K562 (cell line): ENCODE measurements around the gene SERAC1. TPM values are rescaled to one million over a fixed set of nuclear protein-coding genes. Genes with fewer than 3 reads are reported as not detected.

Experiments
- ATAC-seq: fragments of 200-7000 bp; cut with Tn5 transposase; 3 replicates; pipeline ENCODE4 v1.9.1; 2020; ENCODE audit warnings: moderate library complexity
- BruUV-seq: library from RNA; stranded (reverse); fragments of 400-500 nt; replicated peaks from 2 replicates; lab custom pipeline; 2021; lab: Mats Ljungman, UMichigan
- CTCF ChIA-PET: fragments of 300-600 bp; formaldehyde crosslinking; extraction: SDS; loops from one replicate; lab custom pipeline; 2021; ENCODE audit warnings: low intra/inter-chr PET ratio; lab: Yijun Ruan, JAX
- POLR2A ChIA-PET: fragments of 300-600, 350-650 bp; sonication (Branson Sonifier 250); formaldehyde crosslinking; extraction: SDS; loops from one replicate; lab custom pipeline; 2021; ENCODE audit warnings: antibody characterized with exemption, inconsistent platforms; lab: Yijun Ruan, JAX
- DNase-seq, 4 experiments: peaks; one replicate each; pipeline versions ENCODE4 v3.0.0 to v3.0.0-alpha.2; 2011 to 2018; ENCODE audit warnings: low spot score in 3 of 4, mixed read lengths in 3 of 4; ENCODE audit errors: extremely low read depth in 1 of 4
- FAIRE-seq: peaks from 2 replicates; lab custom pipeline; 2011; peaks lifted over from hg19 to GRCh38; lab: Jason Lieb, UNC
- H2AFZ ChIP-seq: 2 replicates; pipeline ENCODE4 v1.6.0; 2011; ENCODE audit warnings: low read depth, low read length, control low read depth, inconsistent platforms
- H3K27ac ChIP-seq: fragments of 200-600 bp; 3 replicates; pipeline ENCODE4 v1.8.0; 2011; ENCODE audit warnings: low read depth, mild to moderate bottlenecking, control low read depth, inconsistent platforms, low read length, moderate library complexity, mixed read lengths; ENCODE audit errors: extremely low read depth
- H3K27me3 ChIP-seq, 2 experiments: fragments of 300-600 bp in 1 of 2; 2 replicates in 1 of 2; 3 replicates in 1 of 2; pipeline versions ENCODE4 v1.6.0 to v1.8.0; 2011; ENCODE audit warnings: inconsistent platforms in 2 of 2, low read length in 2 of 2, mild to moderate bottlenecking in 1 of 2, mixed read lengths in 1 of 2, moderate library complexity in 1 of 2; ENCODE audit not compliant: control insufficient read depth in 2 of 2, insufficient read depth in 2 of 2
- H3K36me3 ChIP-seq: fragments of 300-600 bp; 3 replicates; pipeline ENCODE4 v1.8.0; 2011; ENCODE audit warnings: mild to moderate bottlenecking, low read length, inconsistent platforms; ENCODE audit not compliant: control insufficient read depth, insufficient read depth
- H3K4me1 ChIP-seq, 2 experiments: fragments of 200-600 bp in 1 of 2; replicated peaks in 1 of 2; 2 replicates in 1 of 2; 3 replicates in 1 of 2; pipeline versions ENCODE4 v1.5.1 to v1.8.0; 2011; ENCODE audit warnings: inconsistent platforms in 2 of 2, low read length in 2 of 2, mild to moderate bottlenecking in 1 of 2, mixed read lengths in 1 of 2, moderate library complexity in 1 of 2; ENCODE audit not compliant: control insufficient read depth in 2 of 2, insufficient read depth in 2 of 2
- H3K4me2 ChIP-seq: 2 replicates; pipeline ENCODE4 v1.6.1; 2011; ENCODE audit warnings: low read length, control low read depth, inconsistent platforms, mixed read lengths; ENCODE audit not compliant: insufficient read depth
- H3K4me3 ChIP-seq: fragments of 200-600 bp; sonication (generic), shearing (Covaris generic); 2 replicates; pipeline ENCODE4 v1.5.1; 2016; ENCODE audit warnings: control low read depth, inconsistent platforms
- H3K79me2 ChIP-seq: fragments of 200-600 bp; 3 replicates; pipeline ENCODE4 v1.8.0; 2011; ENCODE audit warnings: low read length, inconsistent platforms; ENCODE audit not compliant: control insufficient read depth, insufficient read depth
- H3K9ac ChIP-seq, 2 experiments: 2 replicates each; pipeline versions ENCODE4 v1.6.0 to v1.6.1; 2011; ENCODE audit warnings: low read depth in 2 of 2, low read length in 2 of 2, control low read depth in 1 of 2, inconsistent platforms in 1 of 2, mild to moderate bottlenecking in 1 of 2, mixed read lengths in 1 of 2; ENCODE audit not compliant: insufficient read depth in 1 of 2
- H3K9me1 ChIP-seq: one replicate; pipeline ENCODE4 v1.6.0; 2011; ENCODE audit warnings: inconsistent platforms, mild to moderate bottlenecking, low read length, moderate library complexity; ENCODE audit not compliant: control insufficient read depth, insufficient read depth
- H3K9me3 ChIP-seq: replicated peaks from 2 replicates; pipeline ENCODE4 v1.5.1; 2011; ENCODE audit warnings: low read depth, low read length, inconsistent platforms; ENCODE audit not compliant: control insufficient read depth, insufficient read depth
- H4K20me1 ChIP-seq: replicated peaks from 2 replicates; pipeline ENCODE4 v1.6.1; 2011; ENCODE audit warnings: low read length, inconsistent platforms, mixed read lengths; ENCODE audit not compliant: control insufficient read depth, insufficient read depth
- AFF1 ChIP-seq, 2 experiments: fragments of 450-650 bp; IDR thresholded peaks; 2 replicates each; pipeline ENCODE4 v1.6.1; 2018; ENCODE audit warnings: mild to moderate bottlenecking in 2 of 2, low read depth in 1 of 2; ENCODE audit not compliant: partially characterized antibody in 2 of 2
- ARID3A ChIP-seq: IDR thresholded peaks from 2 replicates; pipeline ENCODE4 v1.6.1; 2012; ENCODE audit warnings: low read depth, low read length, improper control_type of control experiment, borderline replicate concordance
- ARID4B ChIP-seq: sonication (generic); formaldehyde crosslinking; IDR thresholded peaks from 2 replicates; pipeline ENCODE4 v1.8.0; 2022; ENCODE audit warnings: mild to moderate bottlenecking, missing genetic modification reagents
- GTF2B ChIP-seq: IDR thresholded peaks from 2 replicates; pipeline ENCODE4 v1.6.1; 2011; ENCODE audit not compliant: insufficient read length; ENCODE audit errors: extremely low read depth
- MIER1 ChIP-seq: fragments of 450-650 bp; IDR thresholded peaks from 2 replicates; pipeline ENCODE4 v1.6.1; 2016; ENCODE audit warnings: antibody characterized with exemption, mild to moderate bottlenecking, low read depth
- SRSF3 ChIP-seq: fragments of 200-400 bp; formaldehyde crosslinking; IDR thresholded peaks from 2 replicates; pipeline ENCODE4 v1.6.1; 2016; ENCODE audit warnings: mild to moderate bottlenecking, low read length, moderate library complexity; ENCODE audit not compliant: insufficient read depth
- TRIM28 ChIP-seq: fragments of 450-650 bp; IDR thresholded peaks from 2 replicates; pipeline ENCODE4 v1.6.1; 2017
- ZNF239 ChIP-seq: fragments of 250-450 bp; sonication (Bioruptor Pico); IDR thresholded peaks from 2 replicates; pipeline ENCODE4 v1.4.0; 2020; ENCODE audit warnings: mild to moderate bottlenecking
- WGBS: fragments of 100-300 bp; shearing (Covaris generic); methylation state at CpG from one replicate; pipeline ENCODE4 v1.1.6; 2016; ENCODE audit warnings: low coverage, mixed read lengths; ENCODE audit not compliant: insufficient coverage; ENCODE audit errors: missing lambda C conversion rate; 5-methylcytosine and 5-hydroxymethylcytosine counted together
- in situ Hi-C: fragments of 300-500 bp; cut with MboI; formaldehyde crosslinking; loops from 4 replicates; pipeline ENCODE4 v1.15.0; 2018; ENCODE audit warnings: inconsistent platforms, mixed read lengths
- intact Hi-C: fragments of 100-400 bp; cut with micrococcal nuclease; formaldehyde crosslinking; loops from 2 replicates; pipeline ENCODE4 v1.14.2; 2022
- polyA plus RNA-seq, 8 experiments: library from polyadenylated mRNA; depleted of rRNA in 4 of 8; stranded (reverse) in 5 of 8; unstranded in 3 of 8; fragments of >200 nt; fragmentation: Nextera tagmentation in 2 of 8; fragmentation: Illumina TruSeq in 1 of 8; extraction: Ambion mirVana in 2 of 8; extraction: Trizol in 1 of 8; gene quantifications; 2 replicates each; pipeline versions ENCODE4 v1.2.1 to v1.2.3, GENCODE V29; 2011 to 2014; ENCODE audit warnings: inconsistent platforms in 1 of 8, missing spikeins in 1 of 8
- total RNA-seq, 7 experiments: library from RNA; depleted of rRNA in 6 of 7; stranded (reverse); fragments of >200 nt in 6 of 7; fragmentation: Illumina TruSeq in 2 of 7; extraction: Trizol in 2 of 7; gene quantifications; 2 replicates each; pipeline versions ENCODE4 v1.2.1 to v1.2.3, GENCODE V29; 2011 to 2021; ENCODE audit warnings: low replicate concordance in 1 of 7

The SERAC1 gene
- total and polyA plus RNA-seq, 9 of the 15 experiments (the other 6 are each of a cell fraction or from before 2014, with no cell fraction given): 1.8 to 6.2 (median 2.8) TPM

GRCh38 chr6:158083455-158084325 is 84.4 kb downstream of the SERAC1 start:
- no TSS peak for BruUV-seq
- Histone ChIP-seq H3K4me3 (no peak overlapping the region), H3K36me3 (peaks cover 65% of the 10 kb centered on the region), H2AFZ (no peak overlapping the region), H3K9me3 (no peaks in the 10 kb centered on the region), H3K79me2 (no peaks in the 10 kb centered on the region), H4K20me1 (no peaks in the 10 kb centered on the region), H3K4me1 (no peaks in the 10 kb centered on the region), H3K27me3 (no peaks in the 10 kb centered on the region), H3K4me2 (no peak overlapping the region), H3K9me1 (peaks cover 2% of the 10 kb centered on the region), H3K27ac (no peak overlapping the region; the same call in 2 of the 3 replicates), H3K9ac (no peak overlapping the region)
- DNase-seq (no peak), ATAC-seq (no peak), FAIRE-seq (peak; percentile 11)
- in situ Hi-C loops: no loop called here
- POLR2A ChIA-PET: no interaction called here
- WGBS: 79% methylated on average over 23 of the region's 23 CpGs
- intact Hi-C loops: no loop called here
- CTCF ChIA-PET: no interaction called here
- TF ChIP-seq TRIM28 (no peak), ARID4B (CRISPR knock-in tag) (no peak), ZNF239 (no peak), AFF1 (IDR thresholded peaks at IDR 0.05; ENCODE audit: low read depth in 1 of 2, partially characterized antibody in 2 of 2) (no peak), MIER1 (no peak), SRSF3 (no peak), GTF2B (no peak), ARID3A (no peak)
